ENCODE measurements around the gene SLC1A1. TPM values are rescaled to one million over a fixed set of nuclear protein-coding genes. Genes with fewer than 3 reads are reported as not detected.
"Not testable (repeated sequence)": the region's sequence is repeated elsewhere in the genome, so short reads cannot be mapped to it uniquely, and the experiment has no call there.

SLC1A1 gene
- polyA plus RNA-seq, 1 donor, result 0.26 TPM

DNA sequence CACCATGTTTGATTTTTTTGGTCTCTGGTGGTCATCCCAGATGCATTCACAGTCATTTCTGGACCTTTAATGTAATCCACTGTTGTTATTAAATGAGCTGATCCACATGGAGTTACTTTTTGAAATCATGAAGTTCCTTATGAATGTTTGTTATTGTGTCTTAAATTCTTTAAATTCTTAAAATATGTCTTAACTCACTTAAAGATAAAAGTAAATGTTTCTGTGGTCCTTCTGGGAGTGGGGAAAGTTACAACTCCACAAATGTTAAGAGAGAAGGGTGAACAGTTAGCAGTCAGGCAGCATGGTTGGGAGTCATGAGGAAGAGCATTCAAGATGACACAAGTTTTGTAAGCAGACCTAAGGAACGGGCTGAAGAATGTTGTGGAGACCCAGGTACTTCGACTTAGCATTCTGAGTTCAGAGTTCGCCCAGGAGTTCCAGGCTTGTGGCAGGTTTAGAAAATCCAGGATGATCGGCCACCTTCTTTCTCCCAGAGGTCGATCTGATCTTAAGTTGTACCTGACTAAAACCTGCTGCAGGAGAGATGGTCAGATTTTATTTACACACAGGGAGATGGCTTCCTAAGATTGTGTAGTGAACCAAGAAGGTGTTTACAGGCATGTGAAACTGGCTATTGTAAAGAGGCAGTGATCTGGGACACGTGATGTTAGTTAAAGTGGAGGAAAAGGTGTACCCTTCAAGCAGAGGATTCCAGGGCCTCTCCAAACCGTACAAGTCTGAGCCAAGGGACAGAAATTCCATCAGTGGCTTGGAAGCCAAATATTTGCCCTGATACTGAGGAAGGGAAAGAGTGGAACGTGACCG lies 17.2 kb downstream of the SLC1A1 start:
- DNase-seq, result no peak

- no peak for DNase-seq
Measured at GRCh38 chr9:4508246-4508906, 18.1 kb downstream of the SLC1A1 start.

GRCh38 chr9:4508907-4509589 lies 18.8 kb downstream of the SLC1A1 start:
- DNase-seq, result no peak

GRCh38 chr9:4509590-4509984 lies 19.3 kb downstream of the SLC1A1 start:
- DNase-seq, result no peak

DNA sequence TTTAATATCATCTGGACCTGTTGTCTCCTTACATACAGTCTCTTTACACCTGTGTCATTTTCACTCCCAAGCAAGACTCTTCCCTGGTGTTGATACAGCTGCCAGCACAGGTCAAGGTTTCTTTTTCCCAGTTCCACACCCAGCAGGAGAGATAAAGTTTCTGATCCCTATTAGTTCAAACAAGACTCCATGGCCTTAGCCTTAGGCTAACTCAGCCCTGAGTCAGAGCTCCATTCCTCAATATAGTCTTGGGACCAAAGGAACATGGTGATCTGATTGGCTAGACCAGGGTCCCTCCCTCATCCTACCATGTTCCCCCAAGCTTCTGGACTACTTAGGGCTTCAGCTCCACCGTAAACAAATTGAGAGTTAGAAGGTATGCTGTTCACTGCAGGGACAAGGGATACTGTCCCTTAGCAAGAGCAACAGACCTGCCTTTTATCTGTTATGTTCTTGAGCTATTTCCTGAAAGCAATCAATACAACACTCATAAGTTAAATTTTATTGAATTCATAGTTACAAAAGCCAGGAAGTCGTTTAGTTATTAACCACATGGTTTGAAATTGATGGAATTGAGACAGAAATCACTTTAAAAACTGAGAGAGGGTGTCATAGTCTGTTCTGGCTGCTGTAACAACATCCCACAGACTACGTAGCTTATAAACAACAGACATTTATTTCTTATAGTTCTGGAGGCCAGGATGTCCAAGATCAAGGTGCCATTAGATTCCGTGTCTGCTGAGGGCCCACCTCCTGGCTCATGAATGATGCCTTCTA lies 20.5 kb downstream of the SLC1A1 start:
- no peak for DNase-seq

- no peak for DNase-seq
Measured at GRCh38 chr9:4514252-4515128, 24.2 kb downstream of the SLC1A1 start.

DNA sequence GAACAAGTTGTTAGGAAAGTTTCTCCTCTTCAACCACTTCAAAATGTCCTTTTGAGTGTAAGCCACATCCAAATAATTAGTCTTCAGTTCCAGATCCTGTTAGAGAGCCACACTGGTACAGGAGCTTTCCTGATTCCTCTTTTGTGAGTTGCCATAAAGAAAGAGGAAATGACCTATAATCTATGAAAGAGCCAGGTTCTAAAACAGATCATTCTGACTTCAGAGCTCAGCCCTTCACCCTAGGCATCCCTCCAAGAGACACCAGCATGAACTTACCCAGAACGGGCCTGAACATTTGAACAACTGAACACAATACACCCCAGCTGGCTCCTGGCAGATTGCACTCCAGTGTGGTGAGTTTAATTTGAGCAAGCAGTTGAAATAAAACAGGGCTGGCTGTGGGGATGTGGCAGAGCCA lies 25.7 kb downstream of the SLC1A1 start:
- no peak for DNase-seq

DNA sequence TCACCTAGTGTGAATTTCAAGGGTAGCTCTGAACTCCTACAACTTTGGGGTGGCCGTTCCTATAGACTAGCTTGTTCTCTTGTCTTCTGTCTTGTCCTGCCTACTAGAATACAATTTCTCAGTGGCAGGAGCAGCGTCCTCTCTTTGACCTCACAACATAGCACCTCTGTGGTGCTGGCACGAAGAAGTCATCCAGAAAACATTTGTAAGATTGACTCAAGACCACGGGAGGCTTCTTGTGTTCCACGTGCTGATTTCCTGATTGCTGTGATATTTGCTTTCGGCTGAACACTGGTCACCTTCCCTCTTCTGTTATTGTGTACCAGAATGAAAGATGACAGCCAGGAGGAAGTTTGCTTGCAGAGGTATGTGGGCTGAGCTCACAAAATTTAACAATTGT lies 27.0 kb downstream of the SLC1A1 start:
- no peak for DNase-seq

GRCh38 chr9:4519604-4520003 lies 29.3 kb downstream of the SLC1A1 start:
- DNase-seq, result no peak

GRCh38 chr9:4520055-4520454 lies 29.8 kb downstream of the SLC1A1 start:
- no peak for DNase-seq

GRCh38 chr9:4530375-4530774 lies 40.1 kb downstream of the SLC1A1 start:
- no peak for DNase-seq

DNA sequence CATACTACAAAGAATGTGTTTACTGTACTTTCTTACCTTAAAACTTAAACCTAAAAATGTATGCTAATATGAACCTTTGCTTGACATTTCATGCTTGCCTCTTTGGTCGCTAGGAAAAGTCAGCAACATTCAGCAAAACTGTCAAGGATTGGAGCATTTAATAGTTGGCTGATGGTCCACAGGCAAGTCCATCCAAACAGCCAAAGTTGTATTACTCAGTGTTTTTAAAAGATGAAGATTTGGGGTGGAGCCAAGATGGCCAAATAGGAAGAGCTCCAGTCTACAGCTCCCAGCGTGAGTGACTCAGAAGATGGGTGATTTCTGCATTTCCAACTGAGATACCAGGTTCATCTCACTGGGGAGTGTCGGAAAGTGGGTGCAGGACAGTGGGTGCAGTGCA lies 40.6 kb downstream of the SLC1A1 start:
- not testable (repeated sequence) for DNase-seq

- not testable (repeated sequence) for DNase-seq
Measured at GRCh38 chr9:4531355-4531754, 41.1 kb downstream of the SLC1A1 start.

GRCh38 chr9:4533881-4534280 lies 43.6 kb downstream of the SLC1A1 start:
- DNase-seq, result not testable (repeated sequence)

- DNase-seq, result not testable (repeated sequence)
Measured at GRCh38 chr9:4536196-4536595, 45.9 kb downstream of the SLC1A1 start.

DNA sequence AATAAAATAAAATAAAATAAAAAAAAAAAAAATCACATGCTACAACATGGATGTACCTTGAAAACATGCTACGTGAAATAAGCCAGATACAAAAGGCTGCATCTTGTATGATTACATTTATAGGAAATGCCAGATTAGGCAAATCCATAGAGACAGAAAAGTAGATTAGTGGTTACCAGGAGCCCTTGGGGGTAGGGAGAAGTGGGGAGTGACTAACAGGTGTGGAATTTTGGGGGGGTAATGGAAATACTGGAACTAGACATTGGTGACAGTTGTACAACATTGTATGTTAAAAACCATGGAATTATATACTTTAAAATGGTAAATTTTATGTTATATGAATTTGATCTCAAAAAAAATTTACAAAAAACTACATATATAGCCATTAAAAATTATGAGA lies 47.3 kb downstream of the SLC1A1 start:
- DNase-seq, result no peak

DNA sequence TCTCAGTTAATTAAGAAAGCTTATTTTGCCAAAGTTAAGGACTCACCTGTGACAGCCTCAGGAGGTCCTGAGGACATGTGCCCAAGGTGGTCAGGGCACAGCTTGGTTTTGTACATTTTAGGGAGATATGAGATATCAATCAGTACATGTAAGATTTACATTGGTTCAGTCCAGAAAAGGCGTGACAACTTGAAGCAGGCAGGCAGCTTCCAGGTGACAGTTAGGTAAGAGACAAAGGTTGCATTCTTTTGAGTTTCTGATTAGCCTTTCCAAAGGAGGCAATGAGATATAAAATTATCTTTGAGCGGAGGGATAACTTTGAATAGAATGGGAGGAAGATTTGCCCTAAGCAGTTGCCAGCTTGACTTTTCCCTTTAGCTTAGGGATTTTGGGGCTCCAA lies 47.8 kb downstream of the SLC1A1 start:
- DNase-seq, result no peak

DNA sequence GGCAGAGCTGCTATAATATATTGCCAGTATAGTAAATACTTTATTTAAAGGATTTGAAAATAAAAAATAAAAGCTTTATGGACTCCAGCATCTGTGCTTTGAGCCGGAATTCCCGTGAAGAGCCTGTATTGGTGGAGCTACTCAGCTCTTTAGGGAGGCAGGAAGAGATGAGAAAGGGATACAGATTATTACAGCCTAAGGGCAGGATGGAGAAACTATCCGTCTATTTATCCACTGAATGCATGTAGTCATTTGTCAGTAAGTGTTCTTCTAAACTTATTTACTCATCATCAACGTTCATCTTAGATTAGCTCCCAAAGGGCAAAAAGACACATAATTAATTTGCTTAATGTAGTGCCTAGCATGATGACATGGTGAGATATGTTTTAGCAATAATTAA lies 48.4 kb downstream of the SLC1A1 start:
- DNase-seq, result no peak

DNA sequence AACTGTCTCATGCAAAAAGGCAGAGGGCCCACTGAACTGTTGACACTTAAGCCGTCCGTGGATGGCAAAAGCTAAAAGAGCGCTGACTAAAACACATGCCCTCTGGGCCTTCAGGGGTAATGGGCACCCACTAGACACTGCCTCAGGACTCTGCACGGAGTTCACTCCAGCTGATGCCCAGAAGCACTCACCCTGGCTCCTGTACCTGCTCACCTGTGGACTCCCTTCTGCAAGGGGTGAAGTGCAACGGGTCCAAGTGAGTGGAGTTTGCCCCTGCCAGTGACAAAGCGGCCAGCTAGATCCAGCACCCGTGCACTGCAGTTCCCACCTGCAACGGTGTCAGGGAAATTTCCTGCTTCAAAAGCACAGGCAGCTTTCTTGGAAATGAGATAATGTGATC lies 50.2 kb downstream of the SLC1A1 start:
- no peak for DNase-seq

- DNase-seq, result no peak
Measured at GRCh38 chr9:4541281-4541680, 51.0 kb downstream of the SLC1A1 start.

GRCh38 chr9:4541856-4542255 lies 51.6 kb downstream of the SLC1A1 start:
- no peak for DNase-seq

GRCh38 chr9:4544714-4545113 lies 54.4 kb downstream of the SLC1A1 start:
- not testable (repeated sequence) for DNase-seq
